HEK293T (cell line): ENCODE measurements around the gene LRRC75A.

Experiments used
- CTCF ChIA-PET: fragments of 350-600 bp; formaldehyde crosslinking; extraction: SDS; loops from one replicate; lab custom pipeline; 2021; ENCODE audit warnings: antibody characterized with exemption, inconsistent platforms; lab: Yijun Ruan, JAX
- POLR2A ChIA-PET: fragments of 350-600 bp; formaldehyde crosslinking; extraction: SDS; loops from one replicate; lab custom pipeline; 2020; ENCODE audit warnings: antibody characterized with exemption, inconsistent platforms; lab: Yijun Ruan, JAX
- DNase-seq: peaks from one replicate; pipeline ENCODE4 v3.0.0; 2012; ENCODE audit warnings: mixed read lengths; ENCODE audit errors: extremely low spot score
- ARNT ChIP-seq: fragments of 450-650 bp; IDR thresholded peaks from 2 replicates; pipeline ENCODE4 v1.6.1; 2017; ENCODE audit warnings: mild to moderate bottlenecking
- BHLHE40 ChIP-seq: fragments of 450-650 bp; IDR thresholded peaks from 2 replicates; pipeline ENCODE4 v1.6.1; 2016; ENCODE audit warnings: mild to moderate bottlenecking, moderate library complexity, borderline replicate concordance
- CTBP1 ChIP-seq: fragments of 450-650 bp; IDR thresholded peaks from 2 replicates; pipeline ENCODE4 v1.6.1; 2016; ENCODE audit warnings: borderline replicate concordance
- ELF4 ChIP-seq: fragments of 450-650 bp; IDR thresholded peaks from 2 replicates; pipeline ENCODE4 v1.6.1; 2017; ENCODE audit warnings: antibody characterized with exemption
- FOXA1 ChIP-seq: fragments of 450-650 bp; IDR thresholded peaks from 2 replicates; pipeline ENCODE4 v1.6.1; 2016; ENCODE audit warnings: mild to moderate bottlenecking
- FOXK2 ChIP-seq: fragments of 450-650 bp; IDR thresholded peaks from 2 replicates; pipeline ENCODE4 v1.6.1; 2016; ENCODE audit warnings: mild to moderate bottlenecking
- FOXM1 ChIP-seq: fragments of 450-650 bp; IDR thresholded peaks from 2 replicates; pipeline ENCODE4 v1.6.1; 2017; ENCODE audit warnings: mild to moderate bottlenecking, borderline replicate concordance
- HDGF ChIP-seq: fragments of 450-650 bp; IDR thresholded peaks from 2 replicates; pipeline ENCODE4 v1.6.1; 2017; ENCODE audit warnings: antibody characterized with exemption, borderline replicate concordance
- L3MBTL2 ChIP-seq: fragments of 450-650 bp; conservative IDR thresholded peaks from 2 replicates; pipeline ENCODE4 v1.6.1; 2016; ENCODE audit warnings: mild to moderate bottlenecking
- LEF1 ChIP-seq: fragments of 450-650 bp; IDR thresholded peaks from 2 replicates; pipeline ENCODE4 v1.6.1; 2017; ENCODE audit warnings: mild to moderate bottlenecking, borderline replicate concordance
- NFRKB ChIP-seq: fragments of 450-650 bp; IDR thresholded peaks from 2 replicates; pipeline ENCODE4 v1.6.1; 2016; ENCODE audit warnings: mild to moderate bottlenecking, moderate library complexity
- SP1 ChIP-seq: fragments of 450-650 bp; IDR thresholded peaks from 2 replicates; pipeline ENCODE4 v1.6.1; 2017
- SUZ12 ChIP-seq: fragments of 450-650 bp; IDR thresholded peaks from 2 replicates; pipeline ENCODE4 v1.6.1; 2016; ENCODE audit warnings: mild to moderate bottlenecking
- TARDBP ChIP-seq: fragments of 450-650 bp; IDR thresholded peaks from 2 replicates; pipeline ENCODE4 v1.6.1; 2016
- ZNF384 ChIP-seq: fragments of 450-650 bp; IDR thresholded peaks from 2 replicates; pipeline ENCODE4 v1.6.1; 2016
- TF ChIP-seq, protein P1 (sequence below): fragments of 450-650 bp; IDR thresholded peaks from 2 replicates; pipeline ENCODE4 v1.6.1; 2016

The LRRC75A gene

DNA sequence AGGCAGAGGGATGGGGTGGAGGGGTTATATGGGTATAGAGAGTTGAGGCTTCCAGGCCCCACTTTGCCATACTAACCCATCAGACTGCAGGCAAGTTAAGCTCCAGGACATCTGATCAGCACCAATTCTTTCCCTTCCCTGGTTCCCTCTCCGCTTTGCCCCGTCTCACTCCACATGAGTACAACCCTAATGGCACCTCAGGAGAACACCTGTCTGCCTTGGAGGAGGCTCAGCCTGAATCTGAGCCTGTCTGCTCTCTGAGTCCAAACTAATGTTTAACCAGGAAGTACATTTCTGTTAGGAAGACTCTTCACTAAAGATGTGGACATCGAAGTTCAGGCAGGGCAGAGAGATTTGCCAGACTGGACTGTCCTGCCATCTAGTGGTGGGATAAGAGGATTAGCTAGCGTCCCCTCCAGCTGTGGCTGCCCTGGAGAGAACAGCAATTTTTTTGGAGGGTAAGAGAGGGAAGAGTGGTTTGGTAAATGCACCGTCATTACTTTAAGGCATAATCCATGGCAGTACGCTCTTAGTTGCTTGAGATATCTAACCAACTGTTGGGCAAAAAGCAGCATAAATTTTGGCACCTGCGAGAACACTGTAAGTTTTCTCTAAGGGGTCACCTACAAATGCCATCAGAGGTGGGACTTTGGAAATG is 29.2 kb upstream of the LRRC75A start:
- no peak for TF ChIP-seq LEF1
- peak; percentile 53 for TF ChIP-seq ELF4
- ChIA-PET CTCF (interaction anchor here (0.6 to 5.0 kb wide), 19 partner anchors 9 to 260 kb away, joined by 3 to 70 read pairs (median 3); partner anchors contain the start of gene LRRC75A), POLR2A (interaction anchor here (1.0 to 3.3 kb wide), 8 partner anchors 10 to 93 kb away, joined by 3 to 21 read pairs (median 5); no protein-coding TSS in a partner anchor)
- DNase-seq, result peak; percentile 85

DNA sequence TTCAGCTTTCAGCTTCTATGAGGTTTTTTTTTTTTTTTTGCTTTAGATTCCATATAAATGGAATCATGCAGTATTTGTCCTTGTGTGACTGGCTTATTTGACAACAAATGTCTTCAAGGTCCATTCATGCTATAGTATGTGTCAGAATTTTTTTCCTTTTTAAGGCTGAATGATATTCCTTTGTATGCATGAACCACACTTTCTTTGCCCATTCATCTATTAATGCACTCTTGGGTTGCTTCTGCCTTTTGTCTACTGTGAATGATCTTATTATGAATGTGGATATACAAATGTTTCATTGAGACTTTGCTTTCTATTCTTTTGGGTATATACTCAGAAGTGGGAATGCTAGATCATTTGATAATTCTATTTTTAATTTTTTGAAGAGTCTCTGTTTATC is 27.0 kb upstream of the LRRC75A start:
- TF ChIP-seq ELF4 (no peak), ARNT (no peak), FOXA1 (no peak), FOXM1 (no peak), SP1 (no peak)
- DNase-seq, result no peak
- POLR2A ChIA-PET, result interaction anchor here (0.8 to 3.9 kb wide), 5 partner anchors 17 to 138 kb away, joined by 3 to 26 read pairs (median 3); partner anchors contain the start of gene UBB
- CTCF ChIA-PET, result interaction anchor here (0.6 to 5.0 kb wide), 3 partner anchors 17 to 1177 kb away, joined by 3 to 70 read pairs (median 3); no protein-coding TSS in a partner anchor

DNA sequence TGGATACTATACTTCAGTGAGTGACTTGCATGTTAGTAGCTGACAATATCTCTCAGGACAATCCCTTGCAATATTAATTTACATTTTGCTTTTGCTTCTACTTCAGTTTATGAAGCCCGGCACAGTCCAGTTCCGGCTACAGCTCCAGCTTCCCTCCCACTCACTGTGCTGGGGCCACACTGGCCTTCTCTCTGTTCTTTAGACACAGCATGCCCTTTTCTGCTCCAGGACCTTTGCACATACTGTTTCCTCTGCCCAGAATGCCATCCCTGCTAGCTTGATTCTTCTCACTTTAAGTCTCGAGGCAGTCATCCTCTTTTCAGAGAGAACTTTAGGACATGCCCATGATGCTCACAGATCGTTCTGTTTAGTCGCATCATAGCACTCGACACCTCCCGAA is 25.5 kb upstream of the LRRC75A start:
- TF ChIP-seq ARNT (no peak), TARDBP (no peak), ELF4 (no peak)
- no peak for DNase-seq
- POLR2A ChIA-PET, result interaction anchor here (0.7 to 3.9 kb wide), 8 partner anchors 9 to 164 kb away, joined by 3 to 26 read pairs (median 4); partner anchors contain the start of genes CENPV and LRRC75A

DNA sequence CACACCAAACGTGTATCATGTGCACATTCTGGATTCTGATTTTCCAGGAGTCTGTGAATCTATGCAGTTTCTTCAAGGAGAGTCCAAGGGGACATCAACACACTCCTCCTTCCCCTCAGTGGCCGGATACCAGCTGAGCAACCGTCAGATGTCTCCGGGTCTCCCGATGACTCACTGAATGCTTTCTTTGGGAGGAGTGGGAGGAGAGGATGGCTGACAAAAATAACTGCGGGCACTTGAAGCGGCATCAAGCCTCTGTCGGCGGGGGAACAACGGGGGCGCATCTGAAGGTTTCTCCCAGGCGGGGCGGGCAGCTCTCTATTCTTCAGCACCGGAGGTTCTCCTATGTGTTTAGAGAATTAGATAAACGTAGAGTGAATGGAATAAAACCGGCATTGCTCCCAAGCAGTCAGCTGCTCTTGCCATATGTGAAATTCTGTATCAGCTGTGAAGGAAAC is 24.6 kb upstream of the LRRC75A start:
- POLR2A ChIA-PET, result interaction anchor here (1.0 to 3.9 kb wide), 8 partner anchors 16 to 164 kb away, joined by 3 to 26 read pairs (median 5); partner anchors contain the start of genes CENPV, LRRC75A and UBB
- peak; percentile 52 for DNase-seq
- CTCF ChIA-PET, result interaction anchor here (0.6 to 2.3 kb wide), 3 partner anchors 14 to 153 kb away, joined by 3 to 15 read pairs (median 4); no protein-coding TSS in a partner anchor
- TF ChIP-seq LEF1 (no peak), CTBP1 (no peak), SP1 (no peak), FOXA1 (no peak), SUZ12 (no peak), ZNF384 (no peak), FOXM1 (no peak), L3MBTL2 (no peak), TARDBP (no peak), HDGF (no peak), FOXK2 (no peak)
- TF ChIP-seq, protein P1, sequence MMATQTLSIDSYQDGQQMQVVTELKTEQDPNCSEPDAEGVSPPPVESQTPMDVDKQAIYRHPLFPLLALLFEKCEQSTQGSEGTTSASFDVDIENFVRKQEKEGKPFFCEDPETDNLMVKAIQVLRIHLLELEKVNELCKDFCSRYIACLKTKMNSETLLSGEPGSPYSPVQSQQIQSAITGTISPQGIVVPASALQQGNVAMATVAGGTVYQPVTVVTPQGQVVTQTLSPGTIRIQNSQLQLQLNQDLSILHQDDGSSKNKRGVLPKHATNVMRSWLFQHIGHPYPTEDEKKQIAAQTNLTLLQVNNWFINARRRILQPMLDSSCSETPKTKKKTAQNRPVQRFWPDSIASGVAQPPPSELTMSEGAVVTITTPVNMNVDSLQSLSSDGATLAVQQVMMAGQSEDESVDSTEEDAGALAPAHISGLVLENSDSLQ, result no peak

More for the DNA sequence above, 25.5 kb upstream of the LRRC75A start:
- CTCF ChIA-PET, result interaction anchor here (0.9 to 2.3 kb wide), 2 partner anchors 64 to 154 kb away, joined by 4 to 15 read pairs; no protein-coding TSS in a partner anchor

DNA sequence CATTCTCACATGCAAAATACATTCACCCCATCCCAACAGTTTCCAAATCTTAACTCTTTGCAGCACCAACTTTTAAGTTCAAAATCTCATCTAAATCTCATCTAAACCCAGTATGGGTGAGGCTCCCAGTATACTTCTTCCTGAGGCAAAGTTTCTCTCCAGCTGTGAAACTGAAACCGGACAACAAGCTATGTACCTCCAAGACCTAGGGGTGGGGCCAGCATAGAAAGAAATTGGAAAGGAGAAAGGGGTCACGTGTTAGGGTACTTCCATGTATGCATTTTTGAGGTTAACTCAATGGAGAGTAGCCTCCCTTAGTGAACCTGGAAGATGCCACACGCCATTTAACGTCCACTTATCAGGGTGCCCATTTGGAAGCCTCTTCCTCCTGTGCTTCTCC is 23.9 kb upstream of the LRRC75A start:
- no peak for TF ChIP-seq NFRKB
- no peak for TF ChIP-seq ELF4
- TF ChIP-seq ZNF384, result no peak
- TF ChIP-seq FOXA1, result no peak
- TF ChIP-seq SUZ12, result no peak
- TF ChIP-seq FOXM1, result no peak
- no peak for TF ChIP-seq ARNT
- no peak for TF ChIP-seq L3MBTL2
- no peak for TF ChIP-seq LEF1
- no peak for TF ChIP-seq HDGF
- no peak for TF ChIP-seq FOXK2
- TF ChIP-seq TARDBP, result no peak
- POLR2A ChIA-PET, result interaction anchor here (1.0 to 3.9 kb wide), 5 partner anchors 20 to 163 kb away, joined by 3 to 26 read pairs (median 6); partner anchors contain the start of genes CENPV and UBB
- CTCF ChIA-PET, result interaction anchor here (2.3 kb wide), 1 partner anchor 63 kb away, joined by 15 read pairs; no protein-coding TSS in a partner anchor
- DNase-seq, result no peak

DNA sequence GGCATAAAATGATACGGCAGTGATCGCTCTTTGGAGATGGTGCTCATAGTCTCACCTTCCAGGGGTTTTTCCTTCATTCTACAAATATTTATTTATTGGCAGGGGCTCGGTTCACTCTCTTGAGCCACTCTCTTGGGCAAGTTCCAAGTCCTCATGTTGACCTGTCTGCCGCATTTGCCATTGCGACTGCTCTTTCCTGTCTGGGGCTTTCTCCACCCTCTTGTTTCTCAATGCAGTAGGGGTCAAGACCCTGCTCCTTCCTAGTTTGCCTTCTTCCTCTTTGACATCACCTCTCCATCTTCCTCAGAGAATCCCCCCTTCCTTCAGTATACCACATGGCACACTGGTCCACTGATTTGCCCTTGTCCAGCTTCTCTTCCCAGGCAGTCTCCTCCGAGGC is 21.9 kb upstream of the LRRC75A start:
- CTCF ChIA-PET, result no interaction called here
- POLR2A ChIA-PET, result no interaction called here

DNA sequence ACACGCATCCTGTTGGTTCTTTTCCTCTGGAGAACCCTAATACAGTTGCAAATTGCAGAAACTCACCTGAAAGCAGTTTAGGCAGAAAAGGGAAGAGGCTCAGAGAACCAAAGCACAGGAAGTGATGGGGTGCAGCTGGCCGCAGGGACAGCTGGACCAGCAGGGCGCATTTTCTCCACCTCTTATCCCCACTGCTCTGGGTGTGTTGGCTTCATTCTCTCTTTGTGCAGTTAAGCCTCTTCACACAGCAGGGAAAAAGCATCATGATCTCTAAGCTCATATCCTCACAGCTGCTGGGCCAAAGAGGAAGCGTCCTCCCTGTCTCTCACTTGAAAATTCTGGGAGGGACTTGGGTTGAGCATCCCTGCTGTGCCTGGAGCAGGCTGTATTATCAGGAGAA is 20.0 kb upstream of the LRRC75A start:
- ChIA-PET CTCF (no interaction called here), POLR2A (interaction anchor here (0.8 to 1.3 kb wide), 3 partner anchors 14 to 131 kb away, joined by 3 read pairs; partner anchors contain the start of gene UBB)
- DNase-seq, result no peak
- TF ChIP-seq NFRKB (no peak), LEF1 (no peak), TARDBP (no peak), ARNT (no peak), ZNF384 (no peak), ELF4 (no peak), CTBP1 (no peak), SUZ12 (no peak), FOXA1 (no peak), L3MBTL2 (no peak), FOXK2 (no peak), BHLHE40 (no peak), HDGF (no peak), FOXM1 (no peak), SP1 (no peak)
- TF ChIP-seq, protein P1, result no peak

More for the DNA sequence above, 21.9 kb upstream of the LRRC75A start:
- no peak for DNase-seq
- no peak for TF ChIP-seq TARDBP
- TF ChIP-seq ARNT, result no peak
- TF ChIP-seq BHLHE40, result no peak
- no peak for TF ChIP-seq ZNF384
- TF ChIP-seq SP1, result no peak
- TF ChIP-seq LEF1, result no peak
- no peak for TF ChIP-seq NFRKB
- no peak for TF ChIP-seq FOXM1
- no peak for TF ChIP-seq SUZ12
- no peak for TF ChIP-seq CTBP1
- no peak for TF ChIP-seq FOXK2
- TF ChIP-seq FOXA1, result no peak
- TF ChIP-seq HDGF, result no peak
